Activated CD8-positive, alpha-beta T cell treated with anti-CD3 and anti-CD28 coated beads for 36 hours (primary cell): ENCODE data around the gene FAM193A. TPM values are rescaled to one million over a fixed set of nuclear protein-coding genes. Genes with fewer than 3 reads are reported as not detected.
A peak's percentile ranks its signal among the peaks of the same experiment; 100 is the strongest.

Experiments
- ATAC-seq: fragments of 200-7000 bp; cut with Tn5 transposase; one replicate; pipeline ENCODE4 v1.10.0; 2021; ENCODE audit warnings: mild to moderate bottlenecking, moderate library complexity
- CTCF ChIA-PET: fragments of 350-600 bp; sonication (Branson Sonifier 250); formaldehyde crosslinking; loops from one replicate; lab custom pipeline; 2021; ENCODE audit warnings: antibody characterized with exemption; lab: Charles Lee
- POLR2A ChIA-PET: fragments of 350-600 bp; sonication (Branson Sonifier 250); formaldehyde crosslinking; loops from one replicate; lab custom pipeline; 2021; ENCODE audit warnings: antibody characterized with exemption; lab: Charles Lee
- DNase-seq: peaks from one replicate; pipeline ENCODE4 v3.0.0-alpha.2; 2020
- H3K27ac Mint-ChIP-seq: one replicate; pipeline ENCODE4 v1.8.0; 2021; ENCODE audit warnings: mild to moderate bottlenecking, mixed read lengths
- H3K27me3 Mint-ChIP-seq: one replicate; pipeline ENCODE4 v1.8.0; 2021; ENCODE audit warnings: mixed read lengths
- H3K36me3 Mint-ChIP-seq: one replicate; pipeline ENCODE4 v1.8.0; 2021; ENCODE audit warnings: low read depth, mixed read lengths
- H3K4me1 Mint-ChIP-seq: one replicate; pipeline ENCODE4 v1.8.0; 2021; ENCODE audit warnings: low read depth, mixed read lengths
- H3K4me3 Mint-ChIP-seq: one replicate; pipeline ENCODE4 v1.8.0; 2021; ENCODE audit warnings: mild to moderate bottlenecking, moderate library complexity, mixed read lengths
- H3K9me3 Mint-ChIP-seq: one replicate; pipeline ENCODE4 v1.8.0; 2021; ENCODE audit warnings: mixed read lengths
- CTCF ChIP-seq: fragments of 200-600 bp; IDR thresholded peaks from one replicate; pipeline ENCODE4 v1.8.0; 2022; ENCODE audit warnings: antibody characterized with exemption, mild to moderate bottlenecking
- intact Hi-C: fragments of 100-400 bp; cut with micrococcal nuclease; formaldehyde crosslinking; loops from one replicate; pipeline ENCODE4 v1.10.0; 2022
- total RNA-seq, 2 experiments: library from RNA; stranded (reverse); gene quantifications; one replicate each; pipeline ENCODE4 v1.2.3, GENCODE V29; 2021

FAM193A gene
- total RNA-seq, 2 experiments from 2014 or later: 22.4 to 22.9 TPM

- CTCF ChIA-PET: no interaction called here
- H3K27ac Mint-ChIP-seq: peak overlapping the region; percentile 75
- no peak for TF ChIP-seq CTCF
- intact Hi-C loops: no loop called here
- H3K9me3 Mint-ChIP-seq: no peaks in the 10 kb centered on the region
- H3K27me3 Mint-ChIP-seq: no peaks in the 10 kb centered on the region
- DNase-seq (no peak), ATAC-seq (no peak)
- peaks cover 45% of the 10 kb centered on the region for H3K36me3 Mint-ChIP-seq
- POLR2A ChIA-PET: no interaction called here
- H3K4me1 Mint-ChIP-seq: peaks cover 8% of the 10 kb centered on the region
- H3K4me3 Mint-ChIP-seq: no peak overlapping the region
These were observed 162.1 kb downstream of the FAM193A start for GRCh38 chr4:2698504-2698903.

GRCh38 chr4:2698951-2699505 is 162.6 kb downstream of the FAM193A start:
- intact Hi-C loops: no loop called here
- peaks cover 40% of the 10 kb centered on the region for H3K36me3 Mint-ChIP-seq
- H3K4me1 Mint-ChIP-seq: peaks cover 8% of the 10 kb centered on the region
- TF ChIP-seq CTCF: no peak
- DNase-seq (no peak), ATAC-seq (no peak)
- H3K27me3 Mint-ChIP-seq: no peaks in the 10 kb centered on the region
- H3K27ac Mint-ChIP-seq: peak overlapping the region; percentile 75
- CTCF ChIA-PET: no interaction called here
- H3K9me3 Mint-ChIP-seq: no peaks in the 10 kb centered on the region
- POLR2A ChIA-PET: no interaction called here
- H3K4me3 Mint-ChIP-seq: no peak overlapping the region

- H3K27ac Mint-ChIP-seq: peak overlapping the region; percentile 21
- H3K9me3 Mint-ChIP-seq: no peaks in the 10 kb centered on the region
- peaks cover 8% of the 10 kb centered on the region for H3K4me1 Mint-ChIP-seq
- no peaks in the 10 kb centered on the region for H3K27me3 Mint-ChIP-seq
- DNase-seq (no peak), ATAC-seq (no peak)
- peaks cover 39% of the 10 kb centered on the region for H3K36me3 Mint-ChIP-seq
- intact Hi-C loops: no loop called here
- ChIA-PET CTCF (no interaction called here), POLR2A (no interaction called here)
- H3K4me3 Mint-ChIP-seq: no peak overlapping the region
- no peak for TF ChIP-seq CTCF
These were observed 163.1 kb downstream of the FAM193A start for GRCh38 chr4:2699534-2699933.

GRCh38 chr4:2700031-2700430 is 163.6 kb downstream of the FAM193A start:
- CTCF ChIA-PET: interaction anchor here (0.9 kb wide), 1 partner anchor 9 kb away, joined by 3 read pairs; no protein-coding TSS in a partner anchor
- Mint-ChIP-seq H3K9me3 (no peaks in the 10 kb centered on the region), H3K36me3 (peaks cover 39% of the 10 kb centered on the region), H3K4me3 (no peak overlapping the region), H3K4me1 (peaks cover 8% of the 10 kb centered on the region), H3K27me3 (no peaks in the 10 kb centered on the region), H3K27ac (no peak overlapping the region)
- no peak for DNase-seq
- intact Hi-C loops: no loop called here
- no peak for ATAC-seq
- POLR2A ChIA-PET: interaction anchor here (0.6 to 0.9 kb wide), 2 partner anchors 8 to 31 kb away, joined by 3 read pairs; no protein-coding TSS in a partner anchor
- no peak for TF ChIP-seq CTCF

GRCh38 chr4:2702361-2702760 is 165.9 kb downstream of the FAM193A start:
- intact Hi-C loops: no loop called here
- TF ChIP-seq CTCF: no peak
- H3K4me3 Mint-ChIP-seq: no peak overlapping the region
- H3K4me1 Mint-ChIP-seq: peaks cover 8% of the 10 kb centered on the region
- no peaks in the 10 kb centered on the region for H3K27me3 Mint-ChIP-seq
- no peak for ATAC-seq
- DNase-seq: no peak
- no peak overlapping the region for H3K27ac Mint-ChIP-seq
- POLR2A ChIA-PET: no interaction called here
- no peaks in the 10 kb centered on the region for H3K9me3 Mint-ChIP-seq
- CTCF ChIA-PET: no interaction called here
- peaks cover 32% of the 10 kb centered on the region for H3K36me3 Mint-ChIP-seq
